Astrocyte (in vitro differentiated cells and primary cell): ENCODE measurements around the gene UBE2F. TPM values are rescaled to one million over a fixed set of nuclear protein-coding genes. Genes with fewer than 3 reads are reported as not detected.

ENCODE experiments used
- DNase-seq: peaks from one replicate; pipeline ENCODE4 v3.0.0-alpha.2; 2010; ENCODE audit warnings: low read depth
- FAIRE-seq: peaks from 2 replicates; lab custom pipeline; 2011; peaks lifted over from hg19 to GRCh38; lab: Jason Lieb, UNC
- H2AFZ ChIP-seq: 2 replicates; pipeline ENCODE4 v1.6.0; 2012; ENCODE audit warnings: low read depth, low read length, inconsistent platforms
- H3K27ac ChIP-seq: 2 replicates; pipeline ENCODE4 v1.5.1; 2011; ENCODE audit warnings: low read depth, low read length, inconsistent platforms
- H3K27me3 ChIP-seq: 2 replicates; pipeline ENCODE4 v1.6.0; 2011; ENCODE audit warnings: low read length, inconsistent platforms; ENCODE audit not compliant: insufficient read depth
- H3K36me3 ChIP-seq: 2 replicates; pipeline ENCODE4 v1.5.1; 2011; ENCODE audit warnings: low read length, inconsistent platforms; ENCODE audit not compliant: insufficient read depth
- H3K4me1 ChIP-seq: 2 replicates; pipeline ENCODE4 v1.5.1; 2011; ENCODE audit warnings: low read length, inconsistent platforms; ENCODE audit not compliant: insufficient read depth
- H3K4me2 ChIP-seq: 2 replicates; pipeline ENCODE4 v1.6.0; 2012; ENCODE audit warnings: low read length, inconsistent platforms
- H3K4me3 ChIP-seq: 2 replicates; pipeline ENCODE4 v1.5.1; 2011; ENCODE audit warnings: low read depth, mild to moderate bottlenecking, low read length, inconsistent platforms; ENCODE audit not compliant: insufficient read depth
- H3K79me2 ChIP-seq: 2 replicates; pipeline ENCODE4 v1.6.0; 2012; ENCODE audit warnings: mild to moderate bottlenecking, low read length, inconsistent platforms; ENCODE audit not compliant: insufficient read depth
- H3K9ac ChIP-seq: 2 replicates; pipeline ENCODE4 v1.6.0; 2012; ENCODE audit warnings: mild to moderate bottlenecking, low read length, inconsistent platforms
- H3K9me3 ChIP-seq: 2 replicates; pipeline ENCODE4 v1.5.1; 2012; ENCODE audit warnings: low read depth, mild to moderate bottlenecking, low read length, inconsistent platforms; ENCODE audit not compliant: insufficient read depth
- H4K20me1 ChIP-seq: 2 replicates; pipeline ENCODE4 v1.6.0; 2012; ENCODE audit warnings: low read length, inconsistent platforms; ENCODE audit not compliant: insufficient read depth
- H3K27ac Mint-ChIP-seq: one replicate; pipeline ENCODE4 v1.8.0; 2021; ENCODE audit warnings: mild to moderate bottlenecking, mixed read lengths; ENCODE audit not compliant: unreplicated experiment
- H3K27me3 Mint-ChIP-seq: one replicate; pipeline ENCODE4 v1.8.0; 2021; ENCODE audit warnings: low read depth, mixed read lengths; ENCODE audit not compliant: unreplicated experiment
- H3K36me3 Mint-ChIP-seq: one replicate; pipeline ENCODE4 v1.8.0; 2021; ENCODE audit warnings: low read depth, mixed read lengths; ENCODE audit not compliant: unreplicated experiment
- H3K4me1 Mint-ChIP-seq: one replicate; pipeline ENCODE4 v1.8.0; 2021; ENCODE audit warnings: low read depth, mixed read lengths; ENCODE audit not compliant: unreplicated experiment
- H3K4me3 Mint-ChIP-seq: one replicate; pipeline ENCODE4 v1.8.0; 2021; ENCODE audit warnings: mild to moderate bottlenecking, moderate library complexity, mixed read lengths; ENCODE audit not compliant: unreplicated experiment
- H3K9me3 Mint-ChIP-seq: one replicate; pipeline ENCODE4 v1.8.0; 2021; ENCODE audit warnings: mild to moderate bottlenecking, mixed read lengths; ENCODE audit not compliant: unreplicated experiment
- CTCF ChIP-seq: IDR thresholded peaks from 2 replicates; pipeline ENCODE4 v1.5.1; 2011; ENCODE audit warnings: low read depth, mild to moderate bottlenecking, inconsistent platforms, low read length, moderate library complexity; ENCODE audit not compliant: insufficient read depth
- EZH2 ChIP-seq: IDR thresholded peaks from 2 replicates; pipeline ENCODE4 v1.6.1; 2012; ENCODE audit warnings: mild to moderate bottlenecking, low read length, inconsistent platforms; ENCODE audit not compliant: insufficient read depth
- total RNA-seq: library from RNA; stranded (reverse); gene quantifications from 2 replicates; pipeline ENCODE4 v1.2.1, GENCODE V29; 2021

UBE2F gene
- total RNA-seq, 1 donor from 2014 or later: 67.1 TPM

DNA sequence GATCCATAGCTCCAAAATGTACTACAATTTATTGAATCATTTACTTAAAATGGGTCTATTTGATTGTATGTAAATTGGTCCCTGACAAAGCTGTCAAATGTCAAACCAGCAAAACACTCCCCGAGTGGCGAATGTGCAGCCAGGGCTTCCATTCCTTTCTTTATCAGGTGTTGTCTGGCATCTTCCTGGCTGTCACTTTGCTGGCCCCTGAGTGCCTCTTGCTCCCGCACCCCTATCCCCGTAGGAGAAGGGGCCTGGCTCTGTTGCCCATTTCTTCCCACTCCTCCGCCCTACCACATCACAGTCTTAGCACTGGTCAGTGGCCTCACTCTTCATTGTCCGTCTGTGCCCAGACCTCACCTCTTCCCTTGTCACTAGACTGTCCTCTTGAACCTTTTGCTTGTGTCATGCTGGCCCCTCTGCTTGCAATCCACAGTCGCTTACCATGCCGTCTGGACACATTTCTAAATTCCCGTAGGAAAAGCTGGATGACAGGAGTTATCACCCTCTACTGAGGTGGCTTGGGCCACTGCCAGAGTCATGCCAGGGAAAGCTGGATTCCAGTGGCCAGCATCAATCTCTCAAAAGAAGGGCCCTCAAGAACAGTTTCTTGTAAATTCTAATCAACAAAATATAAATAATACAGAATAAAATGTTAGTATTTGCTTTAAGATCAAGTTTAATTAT lies 15.4 kb downstream of the UBE2F start:
- H3K79me2 ChIP-seq: peaks cover 94% of the 10 kb centered on the region
- Mint-ChIP-seq H3K27ac (no peak overlapping the region), H3K4me3 (no peak overlapping the region), H3K4me1 (peaks cover 16% of the 10 kb centered on the region), H3K9me3 (peaks cover under 1% of the 10 kb centered on the region), H3K27me3 (no peaks in the 10 kb centered on the region), H3K36me3 (peaks cover 13% of the 10 kb centered on the region)
- H3K4me3 ChIP-seq: no peak overlapping the region
- no peak overlapping the region for H3K4me2 ChIP-seq
- H2AFZ ChIP-seq: no peak overlapping the region
- H4K20me1 ChIP-seq: peaks cover 97% of the 10 kb centered on the region
- H3K9ac ChIP-seq: no peak overlapping the region
- H3K36me3 ChIP-seq: no peaks in the 10 kb centered on the region
- no peak overlapping the region for H3K27ac ChIP-seq
- no peak for TF ChIP-seq CTCF
- TF ChIP-seq EZH2: no peak
- no peak for DNase-seq
- no peaks in the 10 kb centered on the region for H3K4me1 ChIP-seq
- no peak for FAIRE-seq
- no peaks in the 10 kb centered on the region for H3K9me3 ChIP-seq
- no peaks in the 10 kb centered on the region for H3K27me3 ChIP-seq

- FAIRE-seq (no peak), DNase-seq (no peak)
- H3K27me3 ChIP-seq: no peaks in the 10 kb centered on the region
- H3K27ac ChIP-seq: no peak overlapping the region
- peaks cover 12% of the 10 kb centered on the region for H3K4me1 Mint-ChIP-seq
- TF ChIP-seq CTCF (no peak), EZH2 (no peak)
- peaks cover 82% of the 10 kb centered on the region for H3K79me2 ChIP-seq
- no peaks in the 10 kb centered on the region for H3K27me3 Mint-ChIP-seq
- no peaks in the 10 kb centered on the region for H3K4me1 ChIP-seq
- H3K9me3 Mint-ChIP-seq: peaks cover 2% of the 10 kb centered on the region
- H3K4me2 ChIP-seq: no peak overlapping the region
- no peaks in the 10 kb centered on the region for H3K9me3 ChIP-seq
- no peak overlapping the region for H3K4me3 ChIP-seq
- peaks cover 88% of the 10 kb centered on the region for H4K20me1 ChIP-seq
- H2AFZ ChIP-seq: no peak overlapping the region
- no peaks in the 10 kb centered on the region for H3K36me3 ChIP-seq
- H3K36me3 Mint-ChIP-seq: peaks cover 10% of the 10 kb centered on the region
- H3K27ac Mint-ChIP-seq: no peak overlapping the region
- no peak overlapping the region for H3K9ac ChIP-seq
- no peak overlapping the region for H3K4me3 Mint-ChIP-seq
Measured at GRCh38 chr2:237983922-237984321, 17.1 kb downstream of the UBE2F start.

- Histone ChIP-seq H3K79me2 (peaks cover 50% of the 10 kb centered on the region), H3K9me3 (no peaks in the 10 kb centered on the region), H3K4me3 (no peak overlapping the region), H3K36me3 (peaks cover under 1% of the 10 kb centered on the region), H3K27ac (no peak overlapping the region), H2AFZ (no peak overlapping the region), H3K27me3 (no peaks in the 10 kb centered on the region), H4K20me1 (peaks cover 55% of the 10 kb centered on the region), H3K4me2 (no peak overlapping the region), H3K4me1 (no peaks in the 10 kb centered on the region), H3K9ac (no peak overlapping the region)
- no peak for DNase-seq
- Mint-ChIP-seq H3K36me3 (peaks cover 11% of the 10 kb centered on the region), H3K4me1 (peaks cover 6% of the 10 kb centered on the region), H3K27ac (no peak overlapping the region), H3K4me3 (no peak overlapping the region), H3K27me3 (no peaks in the 10 kb centered on the region), H3K9me3 (peaks cover 2% of the 10 kb centered on the region)
- FAIRE-seq: no peak
- no peak for TF ChIP-seq CTCF
- no peak for TF ChIP-seq EZH2
Measured at GRCh38 chr2:237987268-237987667, 20.5 kb downstream of the UBE2F start.
